GM12874 (cell line): ENCODE results near the gene IFNG.

ENCODE experiments used
- TF ChIP-seq, protein P1 (sequence below): IDR thresholded peaks from 2 replicates; pipeline ENCODE4 v1.5.1; 2011; ENCODE audit warnings: low read depth, mild to moderate bottlenecking, control low read depth, low read length, moderate library complexity; ENCODE audit not compliant: insufficient read depth

The IFNG gene

DNA sequence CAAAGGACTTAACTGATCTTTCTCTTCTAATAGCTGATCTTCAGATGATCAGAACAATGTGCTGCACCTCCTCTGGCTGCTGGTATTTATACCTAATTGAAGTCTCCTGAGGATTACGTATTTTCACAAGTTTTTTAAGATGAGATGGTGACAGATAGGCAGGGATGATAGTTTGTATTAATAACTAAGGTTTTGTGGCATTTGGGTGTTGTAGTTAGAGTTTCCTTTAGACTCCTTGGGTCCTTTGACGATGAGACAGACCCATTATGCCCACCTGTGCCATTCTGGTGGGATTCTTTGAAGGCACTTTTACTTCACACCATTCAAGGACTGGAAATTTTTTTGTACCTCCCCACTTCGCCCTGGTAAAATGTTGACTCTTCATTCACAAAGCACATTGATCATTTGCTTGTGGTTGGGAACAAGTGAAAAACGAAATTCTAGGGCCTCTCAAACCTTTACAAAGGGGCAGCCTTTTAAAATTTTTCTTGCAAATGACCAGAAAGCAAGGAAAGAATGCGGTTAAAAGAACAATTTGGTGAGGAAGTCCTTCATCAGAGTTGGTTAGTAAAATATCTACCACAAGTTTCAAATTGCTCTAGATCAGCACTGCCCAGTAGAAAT lies at the start of gene IFNG:
IFNG (minus strand) TSS at position 60 of the 624 bp plus-strand sequence. CDS start 125 bp downstream, outside the sequence.
- TF ChIP-seq, protein P1, sequence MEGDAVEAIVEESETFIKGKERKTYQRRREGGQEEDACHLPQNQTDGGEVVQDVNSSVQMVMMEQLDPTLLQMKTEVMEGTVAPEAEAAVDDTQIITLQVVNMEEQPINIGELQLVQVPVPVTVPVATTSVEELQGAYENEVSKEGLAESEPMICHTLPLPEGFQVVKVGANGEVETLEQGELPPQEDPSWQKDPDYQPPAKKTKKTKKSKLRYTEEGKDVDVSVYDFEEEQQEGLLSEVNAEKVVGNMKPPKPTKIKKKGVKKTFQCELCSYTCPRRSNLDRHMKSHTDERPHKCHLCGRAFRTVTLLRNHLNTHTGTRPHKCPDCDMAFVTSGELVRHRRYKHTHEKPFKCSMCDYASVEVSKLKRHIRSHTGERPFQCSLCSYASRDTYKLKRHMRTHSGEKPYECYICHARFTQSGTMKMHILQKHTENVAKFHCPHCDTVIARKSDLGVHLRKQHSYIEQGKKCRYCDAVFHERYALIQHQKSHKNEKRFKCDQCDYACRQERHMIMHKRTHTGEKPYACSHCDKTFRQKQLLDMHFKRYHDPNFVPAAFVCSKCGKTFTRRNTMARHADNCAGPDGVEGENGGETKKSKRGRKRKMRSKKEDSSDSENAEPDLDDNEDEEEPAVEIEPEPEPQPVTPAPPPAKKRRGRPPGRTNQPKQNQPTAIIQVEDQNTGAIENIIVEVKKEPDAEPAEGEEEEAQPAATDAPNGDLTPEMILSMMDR: no peak

DNA sequence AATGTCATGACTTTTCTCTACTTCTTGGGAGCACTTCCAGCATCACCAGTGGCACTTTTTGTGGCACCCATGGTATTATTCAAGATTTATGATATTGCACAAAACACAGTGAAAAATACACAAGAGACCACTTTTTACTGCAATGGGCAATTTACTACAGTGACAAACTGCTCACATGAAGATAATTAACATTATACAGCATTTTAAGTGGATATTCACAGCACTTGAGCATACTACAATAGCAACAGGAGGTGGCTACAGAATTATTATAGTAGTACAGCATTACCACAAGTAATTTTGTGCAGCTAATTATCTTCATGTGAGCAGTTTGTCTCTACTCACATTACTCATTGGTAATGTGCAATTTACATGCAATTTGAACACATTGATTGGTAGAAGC lies 47.7 kb upstream of the IFNG start:
- TF ChIP-seq, protein P1: no peak

DNA sequence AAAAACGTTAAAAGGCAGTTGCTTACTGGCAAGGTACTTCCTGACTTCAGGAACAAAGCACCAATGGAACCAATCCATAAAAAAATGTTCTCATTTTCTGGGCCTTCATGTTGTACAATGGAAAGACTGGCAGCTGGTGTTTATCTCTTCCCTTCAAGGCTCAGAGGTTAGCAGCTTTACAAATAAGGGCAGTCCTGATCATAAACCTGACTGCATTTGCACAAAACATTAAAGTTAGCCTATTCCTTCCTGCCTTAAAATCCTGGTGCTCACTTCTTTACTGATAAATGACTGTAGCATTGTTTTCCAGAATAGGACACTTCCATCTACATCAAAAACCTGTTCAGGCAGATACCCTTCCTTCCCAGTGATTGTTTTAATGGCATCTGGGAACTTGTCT lies 46.9 kb upstream of the IFNG start:
- TF ChIP-seq, protein P1: no peak

DNA sequence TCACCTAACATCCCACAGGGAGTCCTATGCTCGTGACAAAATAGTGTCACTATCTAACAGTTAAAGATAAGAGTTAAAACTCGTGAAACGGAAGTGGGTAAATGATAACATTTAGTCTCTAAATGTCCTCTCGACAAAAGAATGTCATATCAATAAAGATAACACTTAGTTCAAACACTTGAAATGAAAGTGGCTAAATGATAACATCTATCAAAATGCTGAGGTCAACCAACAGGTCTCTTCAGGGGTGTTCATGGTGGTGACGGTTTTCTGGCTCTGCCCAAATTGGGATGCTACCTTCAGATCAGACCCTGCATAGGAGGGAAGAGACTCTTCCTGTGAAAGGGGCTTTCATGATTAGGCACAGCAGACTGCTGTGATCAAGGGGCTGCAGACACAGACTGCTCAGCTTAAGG lies 43.9 kb upstream of the IFNG start:
- TF ChIP-seq, protein P1: no peak

DNA sequence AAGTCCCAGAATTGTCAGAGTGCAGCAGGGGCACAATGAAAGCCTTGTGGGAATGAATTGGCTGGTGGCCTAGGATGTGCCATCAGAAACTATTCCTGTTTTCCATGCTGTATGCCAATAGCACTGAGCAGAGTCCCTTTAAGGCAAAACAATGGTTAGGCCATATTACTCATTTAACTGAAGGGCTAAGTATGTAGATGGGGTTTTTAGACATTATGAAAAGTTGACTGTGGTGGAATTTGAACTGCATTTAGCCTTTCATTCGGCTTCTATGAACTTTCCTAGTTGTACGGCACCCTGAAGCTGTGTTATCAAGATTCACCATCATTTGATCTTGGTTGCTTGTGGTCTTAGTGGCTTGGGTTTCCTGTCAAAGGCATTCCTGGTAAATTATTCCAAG lies 41.3 kb upstream of the IFNG start:
- TF ChIP-seq, protein P1: no peak

DNA sequence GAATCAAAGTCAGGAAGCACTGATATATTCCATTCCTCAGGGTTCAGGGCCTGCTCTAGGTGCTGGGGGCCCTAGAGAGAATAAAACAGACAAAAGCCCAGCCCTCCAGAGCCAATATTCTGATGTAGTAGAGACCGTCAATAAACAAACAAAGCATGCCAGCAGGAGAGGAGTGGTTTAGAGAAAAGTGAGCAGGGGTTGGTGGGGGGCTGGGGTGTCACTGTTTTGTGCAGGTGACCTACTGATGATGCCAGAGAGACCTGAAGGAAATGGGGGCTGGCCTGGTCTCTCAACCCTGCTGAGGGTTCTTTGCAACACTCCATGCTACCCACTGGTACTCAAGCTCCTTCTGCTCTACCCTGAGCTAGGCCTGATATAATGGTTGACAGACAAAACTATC lies 39.6 kb upstream of the IFNG start:
- TF ChIP-seq, protein P1: no peak

DNA sequence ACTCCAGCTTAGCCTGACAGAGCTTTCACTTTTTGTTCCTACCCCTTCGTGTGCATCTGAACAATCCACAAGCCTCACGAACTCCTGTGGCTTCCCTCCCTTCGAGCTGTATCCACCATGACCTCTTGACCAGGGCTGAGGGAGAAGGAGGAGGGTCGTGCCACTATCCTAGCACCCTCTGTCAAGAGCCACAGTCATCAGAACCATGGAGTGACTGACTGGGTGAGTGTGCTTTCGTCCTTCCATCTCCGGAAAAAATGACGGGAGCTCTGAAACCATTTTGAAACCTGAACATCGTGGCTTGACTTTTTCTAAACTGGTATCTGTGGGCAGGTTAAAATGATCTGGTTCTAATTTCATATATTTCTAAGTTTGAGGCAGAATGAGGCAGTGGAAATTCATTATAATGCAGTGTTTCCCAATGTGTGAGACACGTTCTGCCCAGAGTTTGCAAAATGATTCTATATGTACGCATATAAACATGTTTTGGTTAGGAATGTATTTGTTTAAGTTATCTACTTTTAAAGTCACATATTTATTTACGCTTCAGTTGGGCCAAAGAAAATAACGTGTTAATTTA lies 39.1 kb upstream of the IFNG start:
- TF ChIP-seq, protein P1: no peak
